GM18505 (cell line): ENCODE data around the gene FOXS1.
"Not testable (repeated sequence)": the region's sequence is repeated elsewhere in the genome, so short reads cannot be mapped to it uniquely, and the experiment has no call there.

Experiments used
- ATAC-seq: cut with Tn5 transposase; IDR thresholded peaks from one replicate; pipeline ENCODE4 v1.9.1; 2021; ENCODE audit not compliant: unreplicated experiment
- POLR2A ChIP-seq: IDR thresholded peaks from 4 replicates; pipeline ENCODE4 v1.6.1; 2011; ENCODE audit warnings: borderline replicate concordance; ENCODE audit not compliant: insufficient read depth, insufficient read length; ENCODE audit errors: extremely low read depth

Gene FOXS1

GRCh38 chr20:31838646-31839292 is 6.6 kb downstream of the FOXS1 start:
- no peak for TF ChIP-seq POLR2A
- no peak for ATAC-seq

- no peak for ATAC-seq
- no peak for TF ChIP-seq POLR2A
Measured at GRCh38 chr20:31837896-31838397, 7.5 kb downstream of the FOXS1 start.

GRCh38 chr20:31836853-31837608 is 8.4 kb downstream of the FOXS1 start:
- no peak for TF ChIP-seq POLR2A
- ATAC-seq, result no peak

- peak; percentile 74 for ATAC-seq
- TF ChIP-seq POLR2A, result no peak
Measured at GRCh38 chr20:31835977-31836852, 9.2 kb downstream of the FOXS1 start.

GRCh38 chr20:31835554-31835953 is 9.8 kb downstream of the FOXS1 start:
- no peak for TF ChIP-seq POLR2A
- ATAC-seq, result no peak

GRCh38 chr20:31833931-31834521 is 11.4 kb downstream of the FOXS1 start:
- no peak for TF ChIP-seq POLR2A
- no peak for ATAC-seq

- no peak for ATAC-seq
- TF ChIP-seq POLR2A, result no peak
Measured at GRCh38 chr20:31833130-31833930, 12.1 kb downstream of the FOXS1 start.

- no peak for TF ChIP-seq POLR2A
- no peak for ATAC-seq
Measured at GRCh38 chr20:31831771-31832306, 13.6 kb downstream of the FOXS1 start.

GRCh38 chr20:31831211-31831610 is 14.2 kb downstream of the FOXS1 start:
- no peak for TF ChIP-seq POLR2A
- ATAC-seq, result no peak

- TF ChIP-seq POLR2A, result no peak
- no peak for ATAC-seq
Measured at GRCh38 chr20:31830406-31830981, 14.9 kb downstream of the FOXS1 start.

- ATAC-seq, result no peak
- TF ChIP-seq POLR2A, result no peak
Measured at GRCh38 chr20:31829731-31830130, 15.7 kb downstream of the FOXS1 start.

GRCh38 chr20:31828016-31828415 is 17.4 kb downstream of the FOXS1 start:
- ATAC-seq, result not testable (repeated sequence)
